Stimulated activated CD8-positive, alpha-beta memory T cell treated with anti-CD3 and anti-CD28 coated beads, Interleukin-15, amount 100 ng/mL, for 1 hour (primary cell): Measurements from ENCODE around the gene ENTPD8.
"Not testable (repeated sequence)": the region's sequence is repeated elsewhere in the genome, so short reads cannot be mapped to it uniquely, and the experiment has no call there.

Experiments used
- DNase-seq: peaks from one replicate; pipeline ENCODE4 v3.0.0-alpha.2; 2020; ENCODE audit warnings: low read depth

ENTPD8 gene

DNA sequence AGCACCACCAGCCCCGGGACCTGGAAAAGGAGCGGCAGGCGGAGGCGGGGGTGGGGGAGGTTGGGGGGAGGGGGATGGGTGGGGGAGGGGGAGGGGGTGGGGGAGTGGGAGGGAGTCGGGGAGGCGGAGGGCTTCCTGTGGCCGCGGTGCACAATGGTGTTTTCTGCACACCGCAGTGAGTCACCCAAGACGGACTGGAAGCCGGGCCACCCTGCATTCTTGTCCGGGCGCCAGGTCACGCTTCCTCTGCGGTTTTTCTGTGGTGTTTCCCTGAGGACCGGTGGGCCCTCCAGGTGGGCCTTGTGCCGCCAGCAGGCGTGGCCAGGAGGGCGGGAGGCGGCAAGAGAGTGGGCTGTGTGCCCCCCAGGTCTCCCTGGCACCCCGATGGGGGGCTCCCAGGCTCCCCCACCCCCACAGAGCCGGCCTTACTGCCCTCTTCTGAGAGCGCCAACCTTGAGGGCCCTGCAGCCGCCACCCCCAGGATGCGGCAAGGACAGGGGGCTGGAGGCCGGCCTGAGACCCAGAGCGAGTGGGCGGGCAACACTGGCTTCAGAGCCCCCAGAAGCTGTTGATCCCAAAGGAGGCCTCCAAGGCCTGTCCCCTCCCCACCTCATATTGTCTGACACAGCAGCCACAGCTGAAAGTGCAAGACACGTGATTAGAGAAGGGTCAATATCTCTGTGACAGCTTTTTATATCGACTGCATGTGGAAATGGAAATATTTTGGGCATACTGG is 29.3 kb downstream of the ENTPD8 start:
- no peak for DNase-seq

DNA sequence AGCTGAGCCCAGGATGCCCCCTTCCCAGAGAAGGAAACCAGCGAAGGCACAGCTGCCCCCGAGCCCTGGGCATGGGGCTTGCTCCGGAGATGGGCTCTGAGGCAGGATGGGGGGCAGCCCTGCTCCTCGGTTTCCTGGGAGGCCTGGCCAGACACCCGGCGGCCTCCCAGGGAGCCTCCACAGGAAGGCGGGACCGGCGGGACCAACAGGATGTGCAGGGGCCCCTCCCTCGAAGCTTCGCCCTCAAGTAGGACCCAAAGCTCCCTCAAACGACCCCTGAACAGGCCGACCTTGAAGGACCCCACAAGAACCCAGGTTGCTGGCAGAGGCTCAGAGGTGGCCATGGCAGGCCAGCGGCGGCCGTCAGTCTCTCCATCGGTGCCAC is 29.9 kb downstream of the ENTPD8 start:
- no peak for DNase-seq

DNA sequence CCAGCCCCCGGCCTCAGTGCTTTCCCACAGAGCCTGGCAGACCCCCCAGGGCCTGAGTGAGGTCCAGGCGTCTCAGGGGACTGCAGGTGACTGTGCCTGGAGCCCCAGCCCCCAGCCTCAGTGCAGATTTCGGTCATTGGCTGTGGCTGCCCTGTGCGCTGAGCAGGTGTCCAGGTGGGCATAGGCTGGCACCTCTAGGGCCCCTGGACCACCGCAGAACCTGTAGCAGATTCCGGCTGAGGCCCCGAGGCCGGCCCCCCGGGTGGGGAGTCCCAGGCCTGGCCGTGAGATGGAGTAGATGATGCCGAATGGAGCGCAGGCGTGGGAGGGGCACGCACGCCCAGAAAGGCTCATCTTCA is 30.3 kb downstream of the ENTPD8 start:
- no peak for DNase-seq

DNA sequence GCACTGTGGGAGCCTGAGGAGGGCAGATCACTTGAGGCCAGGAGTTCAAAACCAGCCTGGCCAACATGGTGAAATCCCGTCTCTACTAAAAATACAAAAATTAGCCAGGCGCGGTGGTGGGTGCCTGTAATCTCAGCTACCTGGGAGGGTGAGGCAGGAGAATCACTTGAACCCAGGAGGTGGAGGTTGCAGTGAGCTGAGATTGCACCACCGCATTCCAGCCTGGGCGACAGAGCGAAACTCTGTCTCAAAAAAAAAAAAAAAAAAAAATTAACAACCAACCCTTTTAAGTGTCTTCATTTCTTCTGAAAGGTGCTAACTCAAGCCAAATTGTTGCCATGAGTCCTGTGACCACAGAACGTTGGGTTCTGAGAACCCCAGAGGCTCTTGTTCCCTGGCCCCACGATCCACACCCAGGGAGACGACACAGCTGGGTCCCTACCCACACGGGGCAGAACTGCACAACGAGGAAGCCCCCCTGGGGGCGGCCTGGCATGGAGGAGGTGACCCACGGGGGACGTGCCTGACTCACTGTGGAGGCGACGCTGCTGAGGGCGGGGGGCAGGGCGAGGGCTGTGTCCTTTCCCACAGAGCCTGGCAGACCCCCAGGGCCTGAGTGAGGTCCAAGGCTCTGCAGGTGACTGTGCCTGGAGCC is 30.8 kb downstream of the ENTPD8 start:
- DNase-seq: not testable (repeated sequence)

GRCh38 chr9:137409515-137409914 is 31.6 kb downstream of the ENTPD8 start:
- no peak for DNase-seq

- no peak for DNase-seq
Observed at GRCh38 chr9:137408651-137409405, 32.3 kb downstream of the ENTPD8 start.

GRCh38 chr9:137407590-137408300 is 33.4 kb downstream of the ENTPD8 start:
- no peak for DNase-seq

DNA sequence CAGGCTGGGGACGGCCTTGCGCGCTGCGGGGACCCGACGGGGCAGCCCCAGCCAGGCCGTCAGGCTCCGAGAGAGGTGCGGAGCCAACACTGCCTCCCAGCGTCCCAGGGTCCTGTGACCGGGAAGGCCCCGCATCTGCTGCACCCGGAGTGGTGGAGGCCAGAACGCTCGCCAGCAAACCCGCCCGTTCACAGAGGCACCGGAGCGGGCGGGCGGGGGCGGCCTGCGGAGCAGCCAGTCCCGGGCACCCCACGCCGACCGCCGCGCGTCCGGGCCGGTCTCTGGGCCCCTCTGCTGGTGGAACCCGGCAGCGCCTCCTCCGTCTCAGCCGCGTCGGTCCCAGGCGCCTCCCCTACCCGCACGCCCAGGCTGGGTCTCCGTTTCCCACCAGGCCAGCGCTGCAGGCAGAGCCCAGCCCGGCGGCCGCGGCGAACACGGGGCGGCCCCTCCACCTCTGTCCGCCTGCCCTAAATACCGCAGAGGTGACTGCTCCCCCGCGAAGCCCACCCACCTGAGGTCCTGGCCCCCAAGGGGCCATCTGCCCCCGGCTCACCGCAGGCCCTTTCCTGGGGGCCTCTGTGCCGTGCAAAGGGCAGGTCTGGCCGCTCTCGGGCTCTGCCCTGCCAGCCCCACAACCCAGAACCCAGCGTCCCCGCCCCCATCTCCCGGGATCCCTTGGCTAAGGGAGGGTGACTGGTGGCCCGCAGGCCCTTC is 34.1 kb downstream of the ENTPD8 start:
- DNase-seq: no peak

DNA sequence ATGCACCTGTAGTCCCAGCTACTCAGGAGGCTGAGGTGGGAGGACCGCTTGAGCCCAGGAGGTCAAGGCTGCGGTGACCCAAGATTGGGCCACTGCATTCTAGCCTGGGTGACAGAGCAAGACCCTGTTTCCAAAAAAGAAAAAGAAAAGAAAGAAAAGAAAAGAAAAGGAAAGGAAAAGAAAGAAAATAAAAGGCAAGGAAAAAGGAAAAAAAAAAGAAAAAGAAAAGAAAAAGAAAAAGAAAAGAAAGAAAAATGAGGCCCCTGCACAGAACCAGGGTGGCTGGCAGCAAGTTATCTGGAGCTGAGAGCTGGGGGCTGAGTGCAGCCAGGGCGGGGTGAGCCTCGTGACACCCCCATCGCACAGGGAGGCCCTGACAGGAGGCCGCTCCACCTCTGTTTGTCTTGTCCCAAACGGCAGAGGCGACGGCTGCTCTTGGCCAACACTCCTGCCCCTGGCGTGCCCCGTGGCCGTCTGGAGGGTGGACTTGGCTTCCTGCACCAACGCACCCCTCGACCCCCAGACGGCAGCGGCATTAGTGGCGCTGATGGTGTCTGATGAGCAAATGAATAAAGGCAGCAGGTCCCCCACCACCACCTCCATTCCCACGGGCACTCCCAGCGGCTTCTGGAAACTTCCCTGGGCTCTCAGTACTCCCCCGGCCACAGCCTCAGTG is 34.9 kb downstream of the ENTPD8 start:
- DNase-seq: no peak

- DNase-seq: no peak
Observed at GRCh38 chr9:137405677-137406081, 35.5 kb downstream of the ENTPD8 start.

DNA sequence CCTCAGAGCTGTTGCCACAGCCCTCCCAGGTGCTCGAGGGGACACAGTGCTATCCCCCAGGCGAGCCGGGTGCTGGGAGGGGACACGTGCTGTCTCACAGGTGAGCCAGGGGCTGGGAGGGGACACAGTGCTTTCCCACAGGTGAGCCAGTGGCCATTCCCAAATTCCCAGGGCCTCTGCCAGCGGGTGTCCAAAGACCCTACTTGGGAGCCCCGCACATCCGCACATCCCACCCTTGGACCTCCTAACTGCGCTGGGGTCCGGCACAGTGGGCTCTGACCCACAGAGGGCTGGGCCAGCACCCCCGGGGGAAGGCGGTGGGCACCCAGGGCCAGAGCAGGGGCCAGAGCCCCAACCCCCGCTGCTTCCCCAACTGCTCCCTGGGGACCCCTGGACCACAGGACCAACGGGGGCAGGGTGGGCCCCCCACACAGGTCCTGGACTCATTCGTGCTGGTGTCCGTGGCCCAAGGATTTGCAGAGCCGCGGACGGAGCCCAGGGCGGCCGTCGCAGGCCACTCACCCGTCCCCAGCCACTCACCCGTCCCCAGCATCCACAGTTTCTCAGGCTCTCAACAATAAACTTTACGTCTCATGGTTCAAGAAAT is 36.1 kb downstream of the ENTPD8 start:
- no peak for DNase-seq

GRCh38 chr9:137403269-137403668 is 37.9 kb downstream of the ENTPD8 start:
- no peak for DNase-seq

- no peak for DNase-seq
Observed at GRCh38 chr9:137402746-137403145, 38.4 kb downstream of the ENTPD8 start.

GRCh38 chr9:137398561-137399468 is 42.3 kb downstream of the ENTPD8 start:
- DNase-seq: no peak

GRCh38 chr9:137397675-137398423 is 43.3 kb downstream of the ENTPD8 start:
- no peak for DNase-seq

GRCh38 chr9:137396634-137397367 is 44.4 kb downstream of the ENTPD8 start:
- DNase-seq: no peak

GRCh38 chr9:137396227-137396626 is 44.9 kb downstream of the ENTPD8 start:
- no peak for DNase-seq

GRCh38 chr9:137395666-137396010 is 45.5 kb downstream of the ENTPD8 start:
- no peak for DNase-seq
